ENCODE measurements around the gene OLIG2. TPM values are rescaled to one million over a fixed set of nuclear protein-coding genes. Genes with fewer than 3 reads are reported as not detected.

The OLIG2 gene
- total RNA-seq, 1 experiment from 2014 or later: 0.79 TPM

- ChIA-PET CTCF (interaction anchor here (1.0 to 4.7 kb wide), 7 partner anchors 12 to 174 kb away, joined by 3 to 23 read pairs (median 7); no protein-coding TSS in a partner anchor), POLR2A (interaction anchor here (1.7 kb wide), 1 partner anchor 104 kb away, joined by 5 read pairs; no protein-coding TSS in a partner anchor)
- DNase-seq (ENCODE audit: low spot score): no peak
- ATAC-seq: no peak
- H3K4me3 Mint-ChIP-seq: peak overlapping the region; percentile 77
- TF ChIP-seq CREM (CRISPR knock-in tag; IDR thresholded peaks at IDR 0.05) (no peak), RELA (CRISPR knock-in tag; IDR thresholded peaks at IDR 0.05; ENCODE audit: borderline replicate concordance) (no peak), CTCF (IDR thresholded peaks at IDR 0.05) (no peak), ZNF121 (CRISPR knock-in tag; IDR thresholded peaks at IDR 0.05) (no peak), CDX4 (CRISPR knock-in tag; IDR thresholded peaks at IDR 0.05; ENCODE audit: borderline replicate concordance) (no peak), ZNF138 (CRISPR knock-in tag; conservative IDR thresholded peaks at IDR 0.05) (no peak), FOXK1 (CRISPR knock-in tag; IDR thresholded peaks at IDR 0.05) (no peak), HMGA2 (CRISPR knock-in tag; IDR thresholded peaks at IDR 0.05) (no peak), ERG (CRISPR knock-in tag; IDR thresholded peaks at IDR 0.05) (no peak), SOX15 (CRISPR knock-in tag; IDR thresholded peaks at IDR 0.05) (no peak)
- peaks cover 100% of the 10 kb centered on the region for H3K27me3 Mint-ChIP-seq (ENCODE audit: low read depth)
- no peaks in the 10 kb centered on the region for H3K9me3 Mint-ChIP-seq
- H3K27ac Mint-ChIP-seq: no peak overlapping the region
- H3K36me3 Mint-ChIP-seq: no peaks in the 10 kb centered on the region
- H3K4me1 Mint-ChIP-seq: peaks cover 55% of the 10 kb centered on the region
Measured at GRCh38 chr21:33022828-33023573, 2.7 kb upstream of the OLIG2 start.

- Mint-ChIP-seq H3K4me3 (peak overlapping the region; percentile 73), H3K36me3 (no peaks in the 10 kb centered on the region), H3K27me3 (ENCODE audit: low read depth) (peaks cover 100% of the 10 kb centered on the region), H3K9me3 (no peaks in the 10 kb centered on the region), H3K27ac (no peak overlapping the region), H3K4me1 (peaks cover 58% of the 10 kb centered on the region)
- no peak for ATAC-seq
- DNase-seq (ENCODE audit: low spot score): peak; percentile 54
- ChIA-PET CTCF (interaction anchor here (1.0 to 4.7 kb wide), 7 partner anchors 11 to 174 kb away, joined by 3 to 23 read pairs (median 7); no protein-coding TSS in a partner anchor), POLR2A (interaction anchor here (1.7 kb wide), 1 partner anchor 103 kb away, joined by 5 read pairs; no protein-coding TSS in a partner anchor)
- TF ChIP-seq KAT7 (CRISPR knock-in tag; IDR thresholded peaks at IDR 0.05; ENCODE audit: borderline replicate concordance) (no peak), PREB (CRISPR knock-in tag; IDR thresholded peaks at IDR 0.05; ENCODE audit: borderline replicate concordance) (no peak), MAX (CRISPR knock-in tag; IDR thresholded peaks at IDR 0.05) (peak; percentile 47; the same call in 1 of the 2 replicates), USF1 (CRISPR knock-in tag; IDR thresholded peaks at IDR 0.05) (peak; percentile 37; the same call in 1 of the 2 replicates), USF2 (CRISPR knock-in tag; IDR thresholded peaks at IDR 0.05) (0 out of 2 replicates have a peak, but pooled peaks have one; percentile 50)
Measured at GRCh38 chr21:33023574-33024200, 2.0 kb upstream of the OLIG2 start.
